C4-2B (cell line): ENCODE results near the gene MVB12B.

Experiments
- CTCF ChIP-seq: fragments of 450-650 bp; conservative IDR thresholded peaks from 2 replicates; pipeline ENCODE4 v1.5.1; 2017; ENCODE audit warnings: mild to moderate bottlenecking
- ZFX ChIP-seq: fragments of 450-650 bp; IDR thresholded peaks from 2 replicates; pipeline ENCODE4 v1.6.1; 2017

DNA sequence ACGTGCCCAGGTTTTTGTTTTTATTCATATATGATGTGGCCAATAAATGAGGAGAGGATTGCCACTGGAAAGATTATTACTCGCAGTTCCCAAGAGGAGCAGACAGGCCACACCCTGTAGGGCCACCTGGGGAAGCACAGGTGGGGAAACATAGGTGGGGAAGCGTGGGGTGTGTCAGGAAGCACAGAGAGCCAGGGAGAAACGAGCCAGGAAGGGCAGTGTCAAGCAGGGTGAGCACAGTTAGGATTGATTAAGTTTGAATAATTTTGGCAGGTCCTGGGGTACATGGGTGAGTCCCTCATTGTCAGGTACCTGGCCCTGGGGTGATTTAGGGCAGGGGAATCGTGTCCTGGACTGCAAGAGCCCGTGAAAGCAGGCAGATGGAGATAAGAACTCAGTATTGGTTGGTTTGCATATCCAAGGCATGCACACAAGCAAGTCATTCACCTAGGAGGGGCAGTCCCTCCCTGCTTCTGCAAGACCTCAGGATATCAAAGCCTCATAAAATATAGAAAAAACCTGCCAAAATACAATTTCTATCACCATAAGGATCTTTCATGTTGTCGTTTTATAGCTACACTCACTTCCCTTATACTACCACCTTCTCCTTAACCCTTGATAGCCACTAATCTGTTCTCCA lies 22.4 kb downstream of the MVB12B start:
- TF ChIP-seq CTCF, result no peak
- TF ChIP-seq ZFX, result no peak
